ENCODE measurements around the gene SCN5A.

The SCN5A gene

DNA sequence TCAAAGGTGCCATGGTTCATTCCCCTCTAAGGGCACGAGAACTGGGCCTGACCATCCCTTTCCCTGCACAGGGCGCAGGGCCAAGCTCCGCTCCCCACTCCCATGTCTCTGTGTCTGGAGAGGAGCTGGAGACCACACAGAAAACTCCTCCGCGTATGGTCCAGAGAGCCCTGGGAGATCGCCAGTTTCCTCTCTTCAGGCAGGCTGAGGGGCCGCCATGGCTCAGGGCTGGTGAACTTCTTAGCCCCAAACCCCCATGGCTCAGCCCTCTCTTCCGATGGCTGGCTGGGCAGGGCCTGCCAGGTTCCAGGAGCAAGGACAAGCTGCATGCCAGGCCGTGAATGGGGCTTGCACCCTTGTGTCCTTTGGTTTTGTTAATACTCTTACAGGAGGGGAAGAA, 100.4 kb downstream of the SCN5A start:
- H3K4ac ChIP-seq (ENCODE audit: low read depth, low read length), result no peak overlapping the region
- DNase-seq, result no peak
- no peak overlapping the region for H3K56ac ChIP-seq (ENCODE audit: low read length)
- no peak overlapping the region for H2BK5ac ChIP-seq (ENCODE audit: low read length)
- H3K27ac ChIP-seq (ENCODE audit: low read depth, low read length), result no peak overlapping the region
- no peak overlapping the region for H3K4me3 ChIP-seq (ENCODE audit: low read length)
- H2BK120ac ChIP-seq (ENCODE audit: low read depth, low read length), result no peak overlapping the region
- no CpG with 5 or more reads among the region's 9 CpGs for WGBS (ENCODE audit: extremely low coverage, insufficient coverage, low lambda C conversion rate)
- H3K23ac ChIP-seq (ENCODE audit: low read length), result no peak overlapping the region
- H2BK15ac ChIP-seq (replicated peaks; ENCODE audit: low read depth), result no peak overlapping the region
- H3K79me2 ChIP-seq (ENCODE audit: control insufficient read depth, insufficient read depth, low read length), result no peaks in the 10 kb centered on the region
- H4K5ac ChIP-seq (ENCODE audit: low read length), result no peak overlapping the region
- no peak overlapping the region for H4K8ac ChIP-seq (ENCODE audit: low read depth, low read length)
- H3K27me3 ChIP-seq (ENCODE audit: insufficient read depth, low read length, poor library complexity), result no peaks in the 10 kb centered on the region
- H2AK5ac ChIP-seq (ENCODE audit: low read length), result no peak overlapping the region
- no peaks in the 10 kb centered on the region for H3K79me1 ChIP-seq (ENCODE audit: low read length)
- H3K18ac ChIP-seq (ENCODE audit: low read length), result no peak overlapping the region
- no peak overlapping the region for H3K4me2 ChIP-seq (ENCODE audit: low read length)
- H3K9ac ChIP-seq (ENCODE audit: low read length), result no peak overlapping the region
- no peaks in the 10 kb centered on the region for H3K4me1 ChIP-seq (ENCODE audit: control insufficient read depth, low read depth, low read length)
- no peaks in the 10 kb centered on the region for H3K36me3 ChIP-seq (ENCODE audit: control insufficient read depth, insufficient read depth, low read length)

DNA sequence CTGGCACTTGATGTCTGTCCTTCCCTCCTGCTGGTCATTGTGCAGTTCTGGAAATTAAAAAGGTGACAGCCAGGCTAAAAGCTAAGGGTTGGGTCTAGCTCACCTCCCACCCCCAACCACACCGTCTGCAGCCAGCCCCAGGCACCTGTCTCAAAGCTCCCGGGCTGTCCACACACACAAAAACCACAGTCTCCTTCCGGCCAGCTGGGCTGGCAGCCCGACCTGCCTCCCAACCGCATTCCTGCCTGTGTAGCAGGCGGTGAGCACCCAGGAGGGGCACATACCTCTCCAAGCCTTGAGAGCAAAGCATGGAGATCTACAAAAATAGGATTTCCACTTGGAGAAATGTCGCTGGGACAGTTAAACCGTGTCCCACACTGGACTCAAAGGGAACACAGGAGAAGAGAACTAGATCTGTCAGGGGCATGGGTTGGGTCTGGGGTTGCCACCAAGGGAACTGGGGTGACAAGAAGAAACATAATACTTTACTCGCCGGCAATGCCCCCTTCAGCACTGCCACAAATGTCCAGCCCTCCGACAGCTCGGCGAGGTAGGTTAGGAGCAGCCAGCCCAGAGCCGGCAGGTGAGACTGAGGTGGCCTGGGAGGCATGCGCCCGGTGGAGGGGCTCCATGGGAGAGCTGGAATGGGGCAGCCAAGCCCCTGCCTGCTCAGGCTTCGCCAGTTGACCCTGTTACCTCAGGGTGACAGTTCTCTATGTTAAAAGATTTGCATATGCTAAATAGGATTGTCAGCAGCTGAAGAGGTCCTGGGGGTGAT, 101.1 kb downstream of the SCN5A start:
- Histone ChIP-seq H3K27ac (ENCODE audit: low read depth, low read length) (no peak overlapping the region), H3K18ac (ENCODE audit: low read length) (no peak overlapping the region), H4K5ac (ENCODE audit: low read length) (no peak overlapping the region), H3K4me1 (ENCODE audit: control insufficient read depth, low read depth, low read length) (no peaks in the 10 kb centered on the region), H3K36me3 (ENCODE audit: control insufficient read depth, insufficient read depth, low read length) (no peaks in the 10 kb centered on the region), H2AK5ac (ENCODE audit: low read length) (no peak overlapping the region), H2BK15ac (replicated peaks; ENCODE audit: low read depth) (no peak overlapping the region), H3K56ac (ENCODE audit: low read length) (no peak overlapping the region), H4K8ac (ENCODE audit: low read depth, low read length) (no peak overlapping the region), H3K79me2 (ENCODE audit: control insufficient read depth, insufficient read depth, low read length) (no peaks in the 10 kb centered on the region), H2BK120ac (ENCODE audit: low read depth, low read length) (no peak overlapping the region), H3K4me3 (ENCODE audit: low read length) (no peak overlapping the region), H3K9ac (ENCODE audit: low read length) (no peak overlapping the region), H3K4me2 (ENCODE audit: low read length) (no peak overlapping the region), H3K4ac (ENCODE audit: low read depth, low read length) (no peak overlapping the region), H3K79me1 (ENCODE audit: low read length) (no peaks in the 10 kb centered on the region), H3K27me3 (ENCODE audit: insufficient read depth, low read length, poor library complexity) (no peaks in the 10 kb centered on the region), H2BK5ac (ENCODE audit: low read length) (no peak overlapping the region), H3K23ac (ENCODE audit: low read length) (no peak overlapping the region)
- WGBS (ENCODE audit: extremely low coverage, insufficient coverage, low lambda C conversion rate), result no CpG with 5 or more reads among the region's 17 CpGs
- DNase-seq, result peak; percentile 34

DNA sequence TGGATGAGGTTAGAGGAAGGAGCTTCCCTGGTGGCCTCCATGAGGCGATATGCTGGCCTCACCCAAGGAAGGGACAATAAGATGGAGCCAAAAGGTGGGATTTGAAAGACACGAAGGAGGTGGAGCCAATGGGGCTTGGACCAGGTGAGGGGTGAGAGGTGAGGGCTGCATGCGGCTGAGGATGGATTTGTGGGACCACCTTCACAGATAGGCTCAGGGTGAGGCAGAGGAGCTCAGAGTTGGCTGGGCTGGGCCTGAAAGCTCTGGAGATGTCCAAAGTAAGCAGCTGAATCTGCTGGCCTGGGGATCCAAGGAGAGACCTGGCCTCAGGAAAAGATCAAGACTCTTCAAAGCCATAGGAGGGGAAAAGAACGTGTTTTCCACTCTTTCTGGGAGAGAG, 103.5 kb downstream of the SCN5A start:
- Histone ChIP-seq H3K27ac (ENCODE audit: low read depth, low read length) (no peak overlapping the region), H3K18ac (ENCODE audit: low read length) (no peak overlapping the region), H3K4ac (ENCODE audit: low read depth, low read length) (no peak overlapping the region), H3K4me1 (ENCODE audit: control insufficient read depth, low read depth, low read length) (no peaks in the 10 kb centered on the region), H3K4me2 (ENCODE audit: low read length) (no peak overlapping the region), H4K5ac (ENCODE audit: low read length) (no peak overlapping the region), H3K23ac (ENCODE audit: low read length) (no peak overlapping the region), H2BK15ac (replicated peaks; ENCODE audit: low read depth) (no peak overlapping the region), H2AK5ac (ENCODE audit: low read length) (no peak overlapping the region), H2BK5ac (ENCODE audit: low read length) (no peak overlapping the region), H3K9ac (ENCODE audit: low read length) (no peak overlapping the region), H2BK120ac (ENCODE audit: low read depth, low read length) (no peak overlapping the region), H3K79me1 (ENCODE audit: low read length) (no peaks in the 10 kb centered on the region), H3K36me3 (ENCODE audit: control insufficient read depth, insufficient read depth, low read length) (no peaks in the 10 kb centered on the region), H3K27me3 (ENCODE audit: insufficient read depth, low read length, poor library complexity) (no peaks in the 10 kb centered on the region), H4K8ac (ENCODE audit: low read depth, low read length) (no peak overlapping the region), H3K4me3 (ENCODE audit: low read length) (no peak overlapping the region), H3K56ac (ENCODE audit: low read length) (no peak overlapping the region), H3K79me2 (ENCODE audit: control insufficient read depth, insufficient read depth, low read length) (no peaks in the 10 kb centered on the region)
- no peak for DNase-seq
- WGBS (ENCODE audit: extremely low coverage, insufficient coverage, low lambda C conversion rate), result no CpG with 5 or more reads among the region's 4 CpGs

DNA sequence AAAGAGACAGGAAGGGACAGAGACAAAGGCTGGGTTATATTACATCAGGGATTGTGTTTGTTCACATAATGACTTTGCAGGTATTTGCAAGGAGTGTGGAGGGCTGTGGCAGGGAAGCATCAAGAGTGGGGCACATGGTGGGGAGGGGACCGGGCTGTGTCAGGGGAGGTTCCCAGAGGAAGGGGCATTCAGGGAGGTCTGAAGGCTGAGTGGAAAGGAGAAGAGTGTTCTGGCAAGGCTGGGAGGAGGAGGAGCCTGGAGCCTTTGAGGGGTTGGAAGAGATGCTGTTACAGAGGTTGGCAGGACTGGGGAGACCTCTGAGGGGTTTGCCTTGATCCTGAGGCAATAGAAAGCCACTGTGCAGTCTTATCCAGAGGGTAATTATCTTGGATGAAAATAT, 103.9 kb downstream of the SCN5A start:
- Histone ChIP-seq H4K8ac (ENCODE audit: low read depth, low read length) (no peak overlapping the region), H3K79me2 (ENCODE audit: control insufficient read depth, insufficient read depth, low read length) (no peaks in the 10 kb centered on the region), H3K27me3 (ENCODE audit: insufficient read depth, low read length, poor library complexity) (no peaks in the 10 kb centered on the region), H2BK120ac (ENCODE audit: low read depth, low read length) (no peak overlapping the region), H3K18ac (ENCODE audit: low read length) (no peak overlapping the region), H3K9ac (ENCODE audit: low read length) (no peak overlapping the region), H2BK15ac (replicated peaks; ENCODE audit: low read depth) (no peak overlapping the region), H3K79me1 (ENCODE audit: low read length) (no peaks in the 10 kb centered on the region), H3K4me2 (ENCODE audit: low read length) (no peak overlapping the region), H4K5ac (ENCODE audit: low read length) (no peak overlapping the region), H3K23ac (ENCODE audit: low read length) (no peak overlapping the region), H3K56ac (ENCODE audit: low read length) (no peak overlapping the region), H2AK5ac (ENCODE audit: low read length) (no peak overlapping the region), H2BK5ac (ENCODE audit: low read length) (no peak overlapping the region), H3K4me3 (ENCODE audit: low read length) (no peak overlapping the region), H3K4me1 (ENCODE audit: control insufficient read depth, low read depth, low read length) (no peaks in the 10 kb centered on the region), H3K27ac (ENCODE audit: low read depth, low read length) (no peak overlapping the region), H3K4ac (ENCODE audit: low read depth, low read length) (no peak overlapping the region), H3K36me3 (ENCODE audit: control insufficient read depth, insufficient read depth, low read length) (no peaks in the 10 kb centered on the region)
- no peak for DNase-seq
- WGBS (ENCODE audit: extremely low coverage, insufficient coverage, low lambda C conversion rate), result no CpG with 5 or more reads among the region's 1 CpG

DNA sequence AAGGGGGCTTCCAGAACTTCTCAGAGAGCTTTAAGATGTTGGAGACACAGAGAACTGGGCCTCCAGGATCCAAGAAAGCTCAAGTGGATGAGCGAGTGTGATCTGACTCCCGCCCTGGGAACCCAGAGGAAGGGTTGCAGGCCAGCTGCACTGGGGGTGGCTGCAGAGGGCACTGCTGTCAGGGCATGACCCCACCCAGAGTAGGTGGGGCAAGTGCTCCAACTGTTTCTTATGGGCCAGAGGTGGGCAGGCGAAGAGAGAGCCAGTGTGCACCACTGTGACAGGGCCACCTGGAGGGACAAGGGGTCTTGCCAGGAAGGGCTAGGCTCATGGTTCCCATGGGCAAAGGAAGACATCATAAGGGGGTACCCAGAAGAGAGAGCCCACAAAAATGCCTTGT, 104.6 kb downstream of the SCN5A start:
- Histone ChIP-seq H3K79me2 (ENCODE audit: control insufficient read depth, insufficient read depth, low read length) (no peaks in the 10 kb centered on the region), H3K23ac (ENCODE audit: low read length) (no peak overlapping the region)
- no CpG with 5 or more reads among the region's 3 CpGs for WGBS (ENCODE audit: extremely low coverage, insufficient coverage, low lambda C conversion rate)

DNA sequence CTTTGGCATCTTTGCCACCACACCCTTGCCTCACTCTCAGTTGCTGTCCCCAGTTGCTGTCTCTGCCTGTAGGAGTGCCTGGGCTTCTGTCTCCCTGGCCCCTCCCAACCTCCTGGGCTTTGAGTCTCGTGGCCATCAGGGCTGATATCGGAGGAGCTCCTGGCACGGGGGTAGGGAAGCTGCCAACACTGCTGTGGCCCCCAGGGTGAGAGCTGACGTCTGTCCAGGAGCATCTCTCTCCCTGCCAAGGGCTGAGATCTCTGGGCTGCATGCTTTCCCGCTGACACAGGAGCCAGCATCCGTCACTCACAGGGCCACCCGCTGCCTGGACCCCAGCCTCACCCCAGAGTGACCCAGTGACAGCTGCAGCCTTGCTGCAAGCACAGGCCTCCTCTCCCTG, 105.9 kb downstream of the SCN5A start:
- Histone ChIP-seq H3K18ac (ENCODE audit: low read length) (no peak overlapping the region), H3K9ac (ENCODE audit: low read length) (no peak overlapping the region), H3K79me2 (ENCODE audit: control insufficient read depth, insufficient read depth, low read length) (no peaks in the 10 kb centered on the region), H4K5ac (ENCODE audit: low read length) (no peak overlapping the region), H3K79me1 (ENCODE audit: low read length) (no peaks in the 10 kb centered on the region), H3K23ac (ENCODE audit: low read length) (no peak overlapping the region), H3K4me1 (ENCODE audit: control insufficient read depth, low read depth, low read length) (no peaks in the 10 kb centered on the region), H3K4me2 (ENCODE audit: low read length) (no peak overlapping the region), H4K8ac (ENCODE audit: low read depth, low read length) (no peak overlapping the region), H3K4ac (ENCODE audit: low read depth, low read length) (no peak overlapping the region), H2BK5ac (ENCODE audit: low read length) (no peak overlapping the region), H2AK5ac (ENCODE audit: low read length) (no peak overlapping the region), H3K27me3 (ENCODE audit: insufficient read depth, low read length, poor library complexity) (no peaks in the 10 kb centered on the region), H3K36me3 (ENCODE audit: control insufficient read depth, insufficient read depth, low read length) (no peaks in the 10 kb centered on the region), H3K56ac (ENCODE audit: low read length) (no peak overlapping the region), H2BK15ac (replicated peaks; ENCODE audit: low read depth) (no peak overlapping the region), H3K27ac (ENCODE audit: low read depth, low read length) (no peak overlapping the region), H3K4me3 (ENCODE audit: low read length) (no peak overlapping the region), H2BK120ac (ENCODE audit: low read depth, low read length) (no peak overlapping the region)
- WGBS (ENCODE audit: extremely low coverage, insufficient coverage, low lambda C conversion rate), result no CpG with 5 or more reads among the region's 7 CpGs
- no peak for DNase-seq

More for the DNA sequence above, 104.6 kb downstream of the SCN5A start:
- H3K4me3 ChIP-seq (ENCODE audit: low read length), result no peak overlapping the region
- no peak overlapping the region for H3K27ac ChIP-seq (ENCODE audit: low read depth, low read length)
- DNase-seq, result no peak
- no peaks in the 10 kb centered on the region for H3K4me1 ChIP-seq (ENCODE audit: control insufficient read depth, low read depth, low read length)
- no peak overlapping the region for H2BK5ac ChIP-seq (ENCODE audit: low read length)
- H4K5ac ChIP-seq (ENCODE audit: low read length), result no peak overlapping the region
- no peak overlapping the region for H3K56ac ChIP-seq (ENCODE audit: low read length)
- H3K36me3 ChIP-seq (ENCODE audit: control insufficient read depth, insufficient read depth, low read length), result no peaks in the 10 kb centered on the region
- H3K18ac ChIP-seq (ENCODE audit: low read length), result no peak overlapping the region
- H2BK15ac ChIP-seq (replicated peaks; ENCODE audit: low read depth), result no peak overlapping the region
- no peak overlapping the region for H3K4ac ChIP-seq (ENCODE audit: low read depth, low read length)
- no peak overlapping the region for H2AK5ac ChIP-seq (ENCODE audit: low read length)
- no peak overlapping the region for H3K4me2 ChIP-seq (ENCODE audit: low read length)
- no peaks in the 10 kb centered on the region for H3K79me1 ChIP-seq (ENCODE audit: low read length)
- no peak overlapping the region for H3K9ac ChIP-seq (ENCODE audit: low read length)
- H2BK120ac ChIP-seq (ENCODE audit: low read depth, low read length), result no peak overlapping the region
- no peak overlapping the region for H4K8ac ChIP-seq (ENCODE audit: low read depth, low read length)
- H3K27me3 ChIP-seq (ENCODE audit: insufficient read depth, low read length, poor library complexity), result no peaks in the 10 kb centered on the region
